HFF-Myc (cell line): ENCODE data around the gene ZNF516.

Source experiments
- DNase-seq: peaks from one replicate; pipeline ENCODE4 v3.0.0-alpha.2; 2011; ENCODE audit warnings: low read depth; ENCODE audit errors: extremely low read depth
- H3K4me3 ChIP-seq: replicated peaks from 2 replicates; pipeline ENCODE4 v1.5.1; 2011; ENCODE audit warnings: low read depth, mild to moderate bottlenecking, control low read depth, low read length
- CTCF ChIP-seq: IDR thresholded peaks from 2 replicates; pipeline ENCODE4 v1.5.1; 2012; ENCODE audit warnings: mild to moderate bottlenecking, low read depth, low read length, control low read depth; ENCODE audit errors: missing control alignments

The ZNF516 gene

GRCh38 chr18:76464281-76465259, 30.5 kb downstream of the ZNF516 start:
- H3K4me3 ChIP-seq, result no peak overlapping the region
- TF ChIP-seq CTCF, result no peak
- no peak for DNase-seq

DNA sequence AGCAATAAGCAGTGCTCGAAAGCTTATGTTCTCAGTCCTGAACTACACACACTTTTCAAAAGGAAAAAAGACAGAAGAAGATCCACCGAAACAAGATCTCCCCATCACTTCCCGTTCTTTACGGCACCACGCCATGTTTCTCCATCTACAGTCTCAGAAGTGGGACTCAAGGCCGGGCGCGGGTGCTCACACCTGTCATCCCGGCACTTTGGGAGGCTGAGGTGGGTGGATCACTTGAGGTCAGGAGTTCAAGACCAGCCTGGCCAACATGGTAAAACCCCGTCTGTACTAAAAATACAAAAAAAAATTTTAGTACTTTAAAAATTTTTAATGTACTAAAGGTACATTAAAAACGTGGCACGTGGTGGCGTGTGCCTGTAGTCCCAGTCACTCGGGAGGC, 31.2 kb downstream of the ZNF516 start:
- no peak for TF ChIP-seq CTCF

DNA sequence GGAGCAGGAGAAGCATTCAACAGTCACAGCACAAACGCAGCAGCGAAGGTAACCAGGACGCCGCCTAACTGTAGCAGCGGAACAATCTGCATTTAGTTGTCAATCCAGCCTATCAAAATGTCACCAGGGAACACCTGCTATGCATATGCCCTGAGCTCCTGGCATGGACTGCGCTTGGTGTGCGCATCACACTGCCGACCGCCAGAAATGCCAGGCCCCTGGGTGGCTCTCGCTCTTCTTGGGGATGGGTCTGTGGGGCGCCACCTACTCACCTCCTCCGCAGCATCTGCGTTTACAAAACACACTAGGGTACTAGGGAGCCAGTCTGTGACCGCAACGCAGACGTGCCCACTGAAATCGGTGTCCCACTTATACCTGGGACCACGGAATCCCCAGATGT, 31.7 kb downstream of the ZNF516 start:
- DNase-seq, result no peak
- H3K4me3 ChIP-seq, result no peak overlapping the region
- TF ChIP-seq CTCF, result no peak

More for the DNA sequence above, 31.2 kb downstream of the ZNF516 start:
- H3K4me3 ChIP-seq, result no peak overlapping the region
- no peak for DNase-seq

- TF ChIP-seq CTCF, result no peak
- no peak for DNase-seq
- H3K4me3 ChIP-seq, result no peak overlapping the region
Observed at GRCh38 chr18:76462326-76462694, 32.7 kb downstream of the ZNF516 start.

GRCh38 chr18:76461692-76462325, 33.2 kb downstream of the ZNF516 start:
- no peak overlapping the region for H3K4me3 ChIP-seq
- TF ChIP-seq CTCF, result no peak
- no peak for DNase-seq

DNA sequence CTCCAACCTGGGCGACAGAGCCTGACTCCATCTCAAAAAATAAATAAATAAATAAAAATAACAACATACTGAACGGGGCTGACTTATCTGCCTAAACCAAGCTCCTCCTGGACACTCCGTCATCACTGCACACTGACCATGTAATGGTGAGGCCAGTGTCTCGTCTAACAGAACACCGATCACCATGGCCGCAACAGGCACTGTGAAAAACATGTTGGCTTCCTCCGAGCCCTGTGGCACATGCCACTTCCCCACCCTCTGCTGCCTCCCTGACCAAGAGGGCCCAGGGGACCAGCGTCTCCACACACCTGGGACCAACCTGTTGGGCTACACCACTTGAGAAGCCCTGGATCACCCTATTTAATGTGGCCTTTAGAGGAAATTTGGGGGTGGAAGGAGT, 33.9 kb downstream of the ZNF516 start:
- TF ChIP-seq CTCF, result no peak
- no peak for DNase-seq
- no peak overlapping the region for H3K4me3 ChIP-seq
